A172 (cell line): Measurements from ENCODE around the gene ECHS1. TPM values are rescaled to one million over a fixed set of nuclear protein-coding genes. Genes with fewer than 3 reads are reported as not detected.
A peak's percentile ranks its signal among the peaks of the same experiment; 100 is the strongest.

Experiments used
- DNase-seq: peaks from one replicate; pipeline ENCODE4 v3.0.0-alpha.2; 2015; ENCODE audit warnings: low spot score
- total RNA-seq: library from RNA; depleted of rRNA; stranded (reverse); fragments of >200 nt; shearing (Covaris generic); gene quantifications from 2 replicates; pipeline ENCODE4 v1.2.3, GENCODE V29; 2014

ECHS1 gene
- total RNA-seq, 1 experiment from 2014 or later, result 102 TPM

DNA sequence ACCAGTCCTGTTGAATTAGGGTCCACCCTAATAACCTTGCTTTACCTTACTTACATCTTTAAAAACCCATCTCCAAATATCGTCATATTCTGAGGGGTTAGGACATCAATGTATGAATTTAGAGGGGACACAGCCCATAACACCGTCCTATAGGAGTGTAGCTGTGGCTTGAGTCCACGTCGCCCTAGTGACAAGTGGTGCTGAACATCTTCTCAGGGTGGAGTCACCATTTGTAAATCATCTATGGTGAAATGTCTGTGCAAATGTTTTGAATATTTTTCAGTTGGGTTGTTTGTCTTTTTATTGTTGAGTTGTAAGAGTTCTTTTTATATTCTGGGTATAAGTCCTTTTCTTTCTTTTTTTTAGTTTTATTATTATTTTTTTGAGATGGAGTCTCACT lies 31.2 kb downstream of the ECHS1 start:
- no peak for DNase-seq

DNA sequence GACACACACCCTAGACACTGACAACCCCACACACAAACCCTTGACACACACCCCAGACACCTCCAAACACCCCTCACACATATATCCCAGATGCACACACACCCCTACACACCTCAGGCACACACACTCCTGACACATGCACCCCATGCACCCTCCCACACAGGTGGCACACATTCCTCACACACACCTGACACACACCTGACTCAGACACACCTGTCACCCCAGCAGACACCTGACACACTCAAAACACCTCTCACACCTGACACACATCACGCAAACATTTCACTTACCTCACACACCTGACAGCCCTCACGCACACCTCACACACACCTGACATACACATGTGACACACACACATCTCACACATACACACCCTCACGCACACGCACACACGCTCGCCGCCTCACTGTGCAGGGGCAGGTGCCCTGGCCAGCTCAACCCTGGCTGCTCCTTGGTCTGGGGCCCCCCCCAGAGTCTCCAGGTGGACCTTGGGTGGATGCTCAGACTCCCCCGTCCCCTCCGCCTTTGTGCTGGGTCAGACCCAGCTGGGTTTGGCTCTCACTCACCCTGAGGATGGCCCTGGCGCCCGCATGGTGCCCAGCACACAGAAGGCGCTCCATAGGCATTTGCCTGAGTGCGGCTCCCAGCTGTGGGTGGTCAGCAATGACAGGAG lies 33.3 kb downstream of the ECHS1 start:
- DNase-seq, result no peak

GRCh38 chr10:133338080-133339071 lies 34.8 kb downstream of the ECHS1 start:
- DNase-seq, result no peak

- no peak for DNase-seq
Observed at GRCh38 chr10:133337370-133337725, 35.8 kb downstream of the ECHS1 start.

DNA sequence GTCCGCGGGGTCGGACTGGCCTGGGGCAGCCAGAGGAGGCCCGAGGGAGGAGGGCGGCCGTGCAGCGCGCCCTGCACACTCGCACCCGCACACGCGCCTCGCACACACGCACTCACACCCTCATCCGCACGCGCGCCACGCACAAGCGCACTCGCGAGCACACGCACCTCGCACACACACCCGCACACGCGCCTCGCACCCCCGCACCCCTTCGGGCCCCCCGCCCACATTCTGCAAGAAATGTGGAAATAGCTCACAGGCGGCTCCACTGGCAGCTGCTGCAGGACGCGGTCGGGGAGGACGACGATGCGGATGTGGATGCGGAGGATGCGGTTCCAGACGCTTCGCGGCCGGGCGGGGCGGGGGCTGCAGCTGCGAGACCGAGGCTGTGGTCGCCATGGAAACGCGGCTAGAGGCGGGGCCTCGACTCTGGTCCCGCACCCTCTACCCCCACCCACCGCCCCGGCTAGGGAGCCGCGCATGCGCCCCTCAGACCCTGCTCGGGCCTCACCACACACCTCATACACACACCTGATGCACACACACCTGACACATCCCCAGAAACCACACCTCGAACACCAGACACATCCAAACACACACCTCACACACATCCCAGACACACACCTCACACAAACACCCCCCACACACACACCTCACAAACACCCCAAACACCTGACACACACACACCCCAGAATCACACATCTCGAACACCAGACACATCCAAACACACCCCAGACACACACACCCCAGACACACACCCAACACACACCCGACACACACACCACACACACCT lies 36.4 kb downstream of the ECHS1 start, which contains the start of gene CALY:
CALY (minus strand) TSS at position 320 of the 793 bp plus-strand sequence. CDS start 7,907 bp downstream, outside the sequence.
- DNase-seq, result no peak

- no peak for DNase-seq
Observed at GRCh38 chr10:133336118-133336576, 37.0 kb downstream of the ECHS1 start.

- DNase-seq, result no peak
Observed at GRCh38 chr10:133335246-133336117, 37.7 kb downstream of the ECHS1 start.

DNA sequence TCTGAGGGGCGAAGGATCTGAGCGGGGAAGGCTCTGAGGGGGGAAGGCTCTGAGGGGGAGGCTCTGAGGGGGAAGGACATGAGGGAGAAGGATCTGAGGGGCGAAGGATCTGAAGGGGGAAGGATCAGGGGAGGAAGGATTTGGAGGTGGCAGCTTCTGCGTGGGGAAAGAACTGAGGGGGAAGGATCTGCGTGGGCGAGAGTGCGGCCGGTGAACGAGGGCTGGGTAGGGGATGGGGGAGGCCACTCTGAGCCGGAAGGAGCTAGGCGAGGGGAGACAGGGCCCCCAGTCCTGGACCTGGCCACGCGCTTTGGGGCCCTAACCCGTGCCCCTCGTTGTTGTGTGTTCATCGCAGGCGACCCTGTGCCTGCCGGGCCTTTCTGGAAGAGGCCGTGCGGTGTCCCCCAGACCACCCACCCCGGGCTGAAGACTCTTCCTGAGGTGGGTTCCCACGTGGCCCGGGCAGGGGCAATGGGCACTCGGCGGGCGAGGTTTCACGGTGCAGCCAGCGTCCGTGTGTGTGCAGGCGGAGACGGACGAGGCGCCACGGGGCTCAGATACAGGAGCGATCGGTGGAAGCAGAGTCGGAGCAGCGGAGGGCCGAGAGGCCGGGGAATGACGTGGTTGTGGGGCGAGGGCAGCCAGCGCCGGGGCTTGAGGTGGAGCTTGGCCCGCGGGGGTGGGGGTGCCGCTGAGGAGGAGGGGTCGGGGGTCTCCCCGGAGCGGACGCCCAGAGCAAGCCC lies 38.5 kb downstream of the ECHS1 start:
- no peak for DNase-seq

DNA sequence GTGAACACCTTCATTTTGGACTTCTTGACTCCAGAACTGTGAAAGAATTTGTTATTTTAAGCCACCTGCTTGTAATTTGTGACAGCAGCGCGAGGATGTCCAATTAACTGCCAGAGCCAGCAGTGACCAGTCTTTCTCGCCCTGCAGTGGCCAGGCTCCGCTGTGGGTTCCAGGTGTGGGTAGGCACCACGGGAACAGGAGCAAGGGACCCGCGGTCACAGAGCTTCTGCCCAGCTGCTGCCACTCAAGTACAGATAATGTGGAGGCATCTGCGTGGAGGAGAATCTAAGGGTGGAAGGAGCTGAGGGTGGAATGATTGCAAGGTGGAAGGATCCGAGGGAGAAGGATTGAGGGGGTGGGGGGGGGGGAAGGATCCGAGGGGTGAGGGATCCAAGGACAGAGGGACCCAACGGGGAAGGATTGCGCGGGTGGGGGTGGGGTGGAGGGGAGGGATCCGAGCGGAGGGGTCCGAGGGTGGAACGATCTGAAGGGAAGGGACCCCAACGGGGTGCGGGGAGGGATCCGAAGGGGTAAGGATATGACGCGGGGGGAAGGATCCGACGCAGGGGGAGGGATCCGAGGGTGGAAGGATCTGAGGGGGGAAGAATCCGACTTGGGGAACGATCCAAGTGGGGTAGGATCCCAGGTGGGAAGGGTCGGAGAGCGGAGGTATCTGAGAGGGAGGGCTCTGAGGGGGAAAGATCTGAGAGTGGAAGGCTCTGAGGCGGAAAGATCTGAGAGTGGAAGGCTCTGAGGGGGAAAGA lies 40.0 kb downstream of the ECHS1 start:
- no peak for DNase-seq

GRCh38 chr10:133329491-133330202 lies 43.5 kb downstream of the ECHS1 start:
- peak; percentile 62 for DNase-seq

DNA sequence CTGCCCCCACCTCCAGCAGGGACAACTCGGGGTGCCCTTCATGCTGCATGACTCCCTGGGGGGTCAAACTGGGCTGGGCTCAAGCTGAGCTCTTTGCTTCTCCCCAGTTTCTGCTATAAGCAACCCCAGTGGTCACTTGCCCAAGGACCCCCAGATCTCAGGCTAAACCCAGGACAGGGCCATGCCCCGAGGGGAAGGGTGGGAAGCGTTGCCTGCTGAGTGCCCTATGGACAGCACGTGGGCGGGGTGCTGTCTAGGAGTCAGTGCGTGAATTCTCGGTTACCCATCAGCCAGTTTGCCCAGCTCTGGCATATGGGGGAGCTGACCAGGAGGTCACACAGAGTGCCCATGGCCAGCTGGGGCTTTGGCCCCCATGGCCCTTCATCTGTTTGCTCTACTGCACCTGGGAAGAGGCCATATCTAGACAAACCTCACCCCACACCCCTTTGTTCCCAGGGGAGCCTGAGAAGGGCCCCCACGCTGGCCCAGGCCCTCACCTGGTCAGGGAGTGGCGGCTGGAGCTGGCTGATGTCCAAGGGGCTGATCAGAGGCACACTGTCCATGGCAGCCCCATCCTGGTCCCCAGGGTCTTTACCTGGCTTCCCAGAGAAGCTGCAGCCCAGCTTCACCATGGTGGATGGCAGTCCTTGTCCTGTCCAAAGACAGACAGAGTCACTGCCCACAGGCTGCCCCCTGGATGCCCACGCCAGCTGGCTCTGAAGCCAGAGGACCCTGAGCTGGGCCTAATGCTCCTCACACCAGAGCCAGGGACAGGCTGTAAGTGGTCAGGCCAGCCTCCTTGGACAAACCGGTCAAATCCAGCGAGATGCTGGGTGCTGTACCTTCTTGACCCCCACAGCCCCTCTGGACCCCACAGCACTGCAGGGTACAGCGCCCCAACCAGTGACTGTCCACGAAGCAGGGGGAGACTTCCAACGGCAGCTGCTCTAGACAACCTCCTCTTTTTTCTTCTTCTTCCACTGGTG lies 44.5 kb downstream of the ECHS1 start:
- DNase-seq, result no peak

GRCh38 chr10:133327651-133328357 lies 45.4 kb downstream of the ECHS1 start:
- peak; percentile 40 for DNase-seq

- peak; percentile 64 for DNase-seq
Observed at GRCh38 chr10:133326745-133327650, 46.2 kb downstream of the ECHS1 start.

GRCh38 chr10:133326223-133326551 lies 47.0 kb downstream of the ECHS1 start:
- DNase-seq, result no peak

DNA sequence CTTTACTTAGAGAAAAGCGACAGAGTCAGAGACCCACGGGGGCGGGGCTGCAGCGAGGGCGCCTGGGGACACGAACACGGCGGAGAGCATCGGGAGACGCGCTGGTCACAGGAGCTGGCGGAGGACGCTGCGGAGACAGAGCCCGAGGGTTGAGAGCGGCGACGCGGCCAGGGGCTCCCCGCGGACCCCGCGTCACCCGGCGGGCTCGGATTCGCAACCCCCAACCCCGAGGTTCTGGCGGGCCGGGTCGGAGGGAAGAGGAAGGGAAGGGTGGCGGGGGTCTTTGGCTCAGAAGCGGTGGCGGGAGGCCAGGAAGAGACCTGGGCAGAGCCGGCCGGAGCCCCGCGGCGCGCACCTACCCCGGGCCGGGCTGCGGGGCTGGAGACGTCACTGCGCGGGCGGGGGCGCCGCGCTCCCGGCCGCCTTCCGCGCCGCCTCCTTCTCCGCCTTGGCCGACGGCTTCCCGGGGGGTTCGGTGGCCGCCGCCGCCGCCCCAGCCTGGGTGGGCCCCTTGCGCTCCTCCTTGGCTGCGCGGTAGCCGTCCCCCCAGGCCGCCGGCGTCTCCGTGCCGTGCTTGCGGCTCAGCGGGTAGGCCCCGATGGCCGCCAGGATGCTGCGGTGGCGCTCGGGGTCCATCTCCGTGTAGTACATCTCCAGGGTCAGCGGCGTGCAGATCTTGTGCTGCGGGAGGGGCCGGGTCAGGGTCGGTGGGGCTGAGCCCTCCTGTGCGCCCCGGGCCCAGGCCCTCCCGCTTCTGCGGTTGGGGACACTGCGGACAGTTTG lies 47.5 kb downstream of the ECHS1 start:
- no peak for DNase-seq
